Central memory CD4-positive, alpha-beta T cell (primary cell): Measurements from ENCODE around the gene CXCL1.

ENCODE experiments used
- DNase-seq: peaks from one replicate; pipeline ENCODE4 v3.0.0; 2022

Gene CXCL1

DNA sequence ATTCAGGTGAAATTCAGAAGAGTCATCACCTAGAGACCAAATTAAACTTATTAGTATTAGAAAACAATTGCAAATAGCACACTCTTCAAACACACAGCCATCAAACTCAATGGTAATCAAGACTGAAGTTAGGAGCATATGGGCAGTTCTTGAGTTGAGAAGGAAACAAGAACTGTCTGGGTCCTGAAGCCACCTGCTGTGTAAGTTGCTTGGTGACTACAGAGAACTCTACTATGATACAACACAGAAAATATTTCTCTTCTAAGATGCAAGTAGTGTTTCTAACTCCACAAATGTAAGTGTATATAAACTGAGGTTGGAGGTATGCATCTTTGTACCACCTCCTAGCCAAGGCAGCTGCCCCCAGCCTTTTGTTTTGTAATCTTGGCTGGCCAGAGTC lies 16.4 kb upstream of the CXCL1 start:
- no peak for DNase-seq

DNA sequence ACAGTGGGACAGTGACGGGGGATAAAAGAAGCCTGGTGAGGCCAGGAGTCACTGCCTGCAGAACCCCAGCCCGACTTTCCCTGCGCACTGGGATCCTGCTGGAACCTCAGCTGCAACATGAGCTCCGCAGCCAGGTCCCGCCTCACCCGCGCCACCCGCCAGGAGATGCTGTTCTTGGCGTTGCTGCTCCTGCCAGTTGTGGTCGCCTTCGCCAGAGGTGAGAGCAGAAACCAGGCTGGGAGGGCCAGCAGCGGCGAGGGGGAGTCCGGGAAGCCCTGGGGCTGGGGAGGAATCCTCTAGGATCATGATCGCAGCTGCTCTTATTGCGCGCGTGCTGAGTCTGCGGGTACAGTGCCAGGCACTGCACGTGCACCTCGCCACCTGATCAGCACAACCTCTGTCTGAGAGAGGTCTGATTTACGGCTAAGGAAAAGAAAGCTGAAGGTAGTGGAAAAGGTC lies 15.9 kb upstream of the CXCL1 start, which contains the start of gene PF4V1:
PF4V1 (plus strand) TSS at position 51 of the 459 bp plus-strand sequence; CDS start at position 118, 67 bp downstream.
- DNase-seq, result no peak

DNA sequence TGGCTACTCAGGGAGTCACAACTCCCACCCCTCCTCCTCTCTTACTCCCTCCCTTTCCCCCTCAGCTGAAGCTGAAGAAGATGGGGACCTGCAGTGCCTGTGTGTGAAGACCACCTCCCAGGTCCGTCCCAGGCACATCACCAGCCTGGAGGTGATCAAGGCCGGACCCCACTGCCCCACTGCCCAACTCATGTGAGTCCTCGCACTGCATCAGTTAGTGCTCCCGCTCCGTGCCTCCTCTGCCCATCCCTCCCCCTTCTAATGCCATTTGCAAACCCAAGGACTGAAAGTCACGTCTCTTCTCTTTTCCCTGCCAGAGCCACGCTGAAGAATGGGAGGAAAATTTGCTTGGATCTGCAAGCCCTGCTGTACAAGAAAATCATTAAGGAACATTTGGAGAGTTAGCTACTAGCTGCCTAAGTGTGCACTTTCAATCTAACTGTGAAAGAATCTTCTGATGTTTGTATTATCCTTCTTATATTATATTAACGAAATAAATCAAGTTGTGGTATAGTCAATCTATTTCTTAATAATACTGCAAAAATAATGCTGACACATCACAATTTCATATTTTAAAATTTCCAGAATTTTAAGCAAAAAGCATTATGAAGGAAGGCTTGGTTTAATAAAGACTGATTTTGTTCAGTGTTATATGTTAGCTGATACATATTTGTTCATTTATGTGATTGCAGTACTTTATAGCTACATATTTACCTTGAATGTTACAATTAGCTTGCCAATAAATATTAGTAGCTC lies 15.3 kb upstream of the CXCL1 start:
- DNase-seq, result no peak

DNA sequence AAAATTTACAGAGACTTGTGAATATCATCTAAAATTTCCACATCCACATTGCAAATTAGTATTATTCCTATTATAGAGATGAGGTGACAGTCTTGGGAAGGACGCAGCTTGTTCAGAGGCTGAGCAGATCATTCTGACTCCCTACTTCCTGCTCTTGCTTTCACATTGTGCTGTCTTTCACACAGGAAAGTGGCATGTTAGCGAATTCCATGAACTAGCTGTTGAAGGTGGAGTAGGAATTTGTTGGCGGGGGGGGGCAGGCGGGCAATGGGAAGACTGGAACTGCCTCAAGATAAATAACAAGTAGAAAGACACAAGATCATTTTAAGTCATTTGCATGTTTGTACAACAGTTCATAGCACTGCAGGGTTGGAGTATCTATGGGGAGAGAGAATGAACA lies 13.8 kb upstream of the CXCL1 start:
- no peak for DNase-seq

DNA sequence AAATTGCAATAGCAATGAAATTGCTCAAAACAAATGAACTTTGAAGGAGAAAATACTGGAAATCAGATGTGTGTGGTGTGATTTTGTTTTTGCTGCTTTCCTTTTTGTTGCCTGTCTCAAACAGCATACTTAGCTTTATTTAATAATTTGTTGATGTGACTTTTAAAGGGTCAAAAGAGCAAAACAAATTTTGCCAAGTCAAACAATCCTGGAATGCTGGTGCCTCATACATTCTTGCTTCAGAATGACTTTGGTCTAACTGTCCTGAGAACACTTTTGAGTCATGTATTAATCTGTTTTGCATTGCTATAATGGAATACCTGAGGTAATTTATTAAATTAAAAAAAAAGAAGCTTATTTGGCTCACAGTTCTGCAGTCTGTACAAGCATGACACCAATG lies 12.7 kb upstream of the CXCL1 start:
- no peak for DNase-seq

DNA sequence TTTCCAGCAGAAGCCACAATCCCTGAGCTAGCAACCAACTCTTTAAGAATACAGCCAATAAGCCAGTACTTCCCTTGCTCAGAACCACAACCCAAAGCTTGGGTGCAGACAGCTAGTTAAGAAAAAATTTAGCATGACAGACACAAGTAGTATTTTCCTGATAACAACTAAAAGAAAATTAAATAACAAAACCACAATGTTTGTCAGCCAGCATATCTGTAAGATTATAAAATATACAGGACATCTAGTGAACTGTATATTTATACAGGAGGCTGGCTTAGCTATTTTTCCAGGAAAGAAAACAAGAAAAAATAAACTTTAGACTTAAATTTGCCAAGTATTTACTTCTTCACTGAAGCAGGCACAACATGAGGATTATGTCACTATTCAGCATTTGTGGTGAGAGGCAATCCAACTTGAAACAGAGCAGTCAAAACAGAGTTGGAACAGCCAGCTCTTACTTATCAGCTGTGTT lies 9.5 kb upstream of the CXCL1 start:
- DNase-seq, result no peak

DNA sequence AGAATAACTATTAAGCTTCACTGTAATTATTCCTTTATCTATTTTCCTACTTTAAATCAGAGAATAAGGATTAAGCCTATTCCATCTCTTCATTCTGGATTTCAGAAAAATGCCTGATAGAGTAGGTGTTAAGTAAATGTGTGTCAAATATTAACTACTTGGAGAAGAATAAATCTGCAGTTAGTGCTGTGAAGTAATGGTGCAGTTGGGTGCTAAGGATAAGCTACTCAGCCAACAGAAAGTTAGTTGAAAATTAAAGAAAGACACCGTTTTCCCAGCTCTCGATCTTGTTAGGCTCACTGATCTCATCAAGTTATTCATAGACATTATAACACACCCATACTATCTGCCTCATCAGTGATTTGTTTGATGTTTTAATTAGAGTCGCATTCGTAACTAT lies 9.0 kb upstream of the CXCL1 start:
- DNase-seq, result no peak

DNA sequence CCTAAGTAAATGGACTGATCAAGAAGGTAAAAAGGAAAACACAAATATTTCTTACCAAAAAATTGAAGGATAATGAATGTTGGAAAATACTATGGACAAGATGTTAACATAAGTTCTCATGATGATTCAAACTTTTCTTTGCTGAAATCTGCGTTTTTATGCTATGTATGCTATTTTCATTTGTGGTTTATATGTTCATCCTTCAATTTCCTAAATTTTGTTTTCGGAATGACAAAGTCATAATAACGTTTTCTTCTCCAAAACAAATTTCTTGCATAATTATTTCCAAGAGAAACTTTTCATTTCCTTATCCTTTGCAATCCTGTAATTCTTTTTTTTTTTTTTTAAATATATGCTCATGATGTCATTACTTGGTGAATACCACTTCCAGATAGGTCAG lies 8.3 kb upstream of the CXCL1 start:
- DNase-seq, result no peak

DNA sequence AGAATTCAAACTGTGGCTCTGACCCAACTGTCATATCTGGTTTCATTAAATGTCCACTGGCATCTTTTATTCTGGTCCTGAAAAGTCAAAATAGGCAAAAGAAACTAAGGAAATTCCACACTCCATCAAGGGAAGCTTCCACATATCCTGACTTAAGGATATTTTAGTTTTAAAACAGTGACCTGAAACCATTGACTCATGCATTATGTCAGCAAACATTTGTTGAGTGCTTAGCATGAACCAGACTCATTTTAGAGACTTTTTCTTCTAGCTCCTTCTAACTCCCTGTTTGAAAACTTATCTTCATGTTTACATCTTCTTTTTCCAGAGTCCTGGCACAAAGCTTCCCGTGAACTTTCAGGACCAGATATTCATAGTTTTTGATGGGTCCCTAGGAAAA lies 6.9 kb upstream of the CXCL1 start:
- no peak for DNase-seq

DNA sequence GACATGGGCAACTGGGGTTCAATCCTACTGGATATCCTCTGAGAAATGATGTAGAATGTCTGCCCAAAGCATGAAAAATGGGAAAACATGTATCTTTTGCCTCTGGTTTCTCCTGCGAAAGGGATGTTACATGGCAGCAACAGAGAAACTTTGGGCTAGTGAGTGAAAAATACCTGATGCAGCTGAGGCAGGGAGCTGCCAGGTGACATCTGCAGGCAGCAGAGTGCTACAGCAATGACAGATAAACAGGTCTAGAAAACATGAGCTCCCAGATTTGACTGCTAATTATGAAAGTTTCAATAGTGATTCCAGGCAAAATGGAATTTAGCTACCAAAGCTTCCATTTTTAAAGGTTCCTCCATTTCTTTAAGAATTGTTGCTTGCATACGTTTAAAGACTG lies 4.8 kb upstream of the CXCL1 start:
- DNase-seq, result no peak

DNA sequence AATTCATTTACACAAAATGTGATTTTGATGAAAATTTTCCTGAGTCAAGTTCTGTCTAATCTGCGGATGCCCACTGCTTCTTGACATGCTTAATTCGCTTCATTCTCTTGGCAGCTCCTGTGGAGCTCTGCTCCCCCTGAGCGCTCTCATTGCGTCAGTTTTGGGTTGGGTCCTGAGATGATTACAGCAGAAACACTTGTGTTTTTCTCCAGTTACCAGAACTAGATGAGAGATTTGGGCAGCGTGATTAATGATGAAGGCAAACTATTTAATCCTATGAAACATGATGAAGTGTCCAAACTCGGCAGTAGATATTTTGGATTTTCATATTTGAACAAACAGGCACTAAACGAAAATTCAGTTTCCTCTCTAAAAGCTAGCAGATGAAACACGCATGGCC lies 4.2 kb upstream of the CXCL1 start:
- no peak for DNase-seq

DNA sequence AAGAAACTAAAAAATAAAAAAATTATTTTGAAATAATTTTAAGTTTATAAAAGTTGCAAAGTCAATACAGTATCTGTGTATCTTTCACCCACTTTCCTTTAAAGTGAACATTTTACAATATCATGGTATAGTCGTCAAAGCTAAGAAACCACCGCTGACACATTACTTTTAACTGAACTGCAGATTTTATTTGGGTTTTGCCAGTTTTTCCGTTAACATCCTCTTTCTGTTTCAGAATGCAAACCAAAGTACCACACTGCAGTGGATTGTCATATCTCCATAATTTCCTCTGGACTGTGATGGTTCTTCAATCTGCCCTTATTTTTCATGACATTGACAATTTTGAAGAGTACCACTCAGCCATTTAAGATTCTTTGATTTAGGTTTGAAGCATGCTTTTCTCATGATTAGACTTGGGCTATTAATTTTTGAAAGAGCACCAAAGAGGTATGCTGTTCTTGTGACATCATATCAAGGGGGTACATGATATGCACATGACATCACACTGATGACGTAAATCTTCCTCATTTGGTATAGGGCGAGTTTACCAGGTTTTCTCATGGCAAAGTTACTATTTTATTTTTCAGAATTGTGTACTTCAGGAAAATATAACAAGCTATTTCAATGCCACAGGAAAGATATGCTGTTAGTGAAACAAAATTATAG lies 3.6 kb upstream of the CXCL1 start:
- DNase-seq, result no peak

DNA sequence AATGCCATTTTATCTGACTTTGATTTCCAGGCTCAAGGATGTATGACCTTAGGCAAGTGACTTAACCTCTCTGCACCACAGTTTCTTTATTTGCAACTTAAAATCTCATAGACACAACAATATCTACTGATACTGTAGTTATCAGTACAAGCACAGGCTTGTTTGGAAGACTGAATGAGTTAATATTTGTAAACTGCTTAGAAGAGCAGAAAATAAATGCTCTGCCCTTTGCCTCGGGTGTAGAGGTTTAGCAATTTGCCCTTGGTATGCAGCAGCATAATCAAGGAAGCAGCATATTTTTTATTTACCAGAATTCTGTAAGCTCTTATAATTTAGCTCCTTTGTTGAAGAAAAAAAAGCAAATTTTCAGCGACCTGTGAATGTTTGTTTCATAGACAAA lies 2.9 kb upstream of the CXCL1 start:
- DNase-seq, result no peak

DNA sequence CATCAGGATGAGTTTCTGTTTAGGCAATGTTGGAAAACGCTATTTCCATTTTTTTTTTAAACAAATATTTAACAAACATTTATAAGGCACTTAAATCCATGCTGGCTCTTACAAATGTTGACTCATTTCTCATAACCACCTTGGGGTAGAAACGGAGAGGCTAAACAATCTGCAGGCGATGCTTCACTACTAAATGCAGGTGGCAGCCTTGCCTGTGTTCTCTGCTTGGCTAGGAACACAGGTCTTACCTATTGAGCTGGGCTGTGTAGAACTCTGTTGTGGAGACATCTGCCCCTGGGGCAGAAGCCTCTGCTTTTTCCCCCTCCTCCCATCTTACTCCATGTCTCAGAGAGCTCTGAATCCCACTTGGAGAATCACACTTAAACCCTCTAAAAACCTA lies 1.4 kb upstream of the CXCL1 start:
- DNase-seq, result no peak

DNA sequence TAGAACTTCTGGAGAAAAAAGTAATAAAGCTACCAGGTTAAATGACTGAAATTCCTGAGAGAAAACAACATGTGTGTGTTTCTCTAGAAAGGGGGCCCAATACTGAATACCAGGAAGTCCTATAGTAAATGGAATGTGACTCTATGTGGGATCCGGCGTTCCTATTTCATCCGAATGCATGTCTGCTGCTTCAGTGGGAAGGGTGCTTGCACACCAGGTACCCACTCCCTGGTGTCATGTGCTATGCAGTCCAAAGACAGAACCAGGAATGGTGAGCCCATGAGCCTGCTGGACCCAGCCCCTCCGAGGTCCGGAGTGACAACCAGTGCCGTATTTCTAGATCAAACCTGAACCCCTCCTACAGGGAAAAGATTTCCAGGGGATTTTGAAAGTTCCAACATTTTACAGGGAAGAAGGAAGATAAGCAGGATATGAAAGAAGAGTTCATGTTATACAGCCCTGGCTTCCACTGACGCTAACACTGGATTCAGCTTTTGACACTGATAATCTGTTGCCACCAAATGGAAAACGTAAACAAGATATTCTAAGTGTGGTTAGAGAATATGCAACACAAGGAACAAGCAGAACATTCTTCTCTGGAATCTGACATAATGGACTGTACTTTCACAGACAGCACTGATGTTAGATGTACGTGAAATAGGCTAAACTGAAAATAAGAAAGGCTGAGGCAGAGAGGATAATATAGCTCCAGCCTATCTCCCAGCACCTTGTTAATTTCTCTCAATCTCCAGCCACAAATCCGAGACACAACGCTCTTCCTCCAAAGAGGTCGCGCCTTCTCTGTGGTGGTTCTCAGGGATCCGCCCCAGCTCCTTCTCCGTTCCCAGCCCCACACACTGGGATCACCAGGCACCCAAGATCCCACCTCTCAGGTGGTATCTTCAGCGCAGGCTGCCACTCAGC lies 725 bp upstream of the CXCL1 start:
- no peak for DNase-seq

DNA sequence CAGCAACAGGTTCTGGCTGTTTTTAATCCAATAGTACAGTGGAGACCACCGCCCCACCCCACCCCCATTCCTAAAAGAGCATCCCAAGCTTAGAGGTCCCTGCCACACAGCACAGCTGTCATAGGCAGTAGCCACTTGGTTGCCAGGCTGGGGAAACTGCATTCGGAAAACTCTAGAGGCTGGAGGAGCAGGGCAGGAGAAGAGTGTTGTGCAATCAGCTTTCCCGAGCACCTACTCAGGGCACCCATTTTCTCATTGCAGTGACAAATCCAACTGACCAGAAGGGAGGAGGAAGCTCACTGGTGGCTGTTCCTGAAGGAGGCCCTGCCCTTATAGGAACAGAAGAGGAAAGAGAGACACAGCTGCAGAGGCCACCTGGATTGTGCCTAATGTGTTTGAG lies 1.1 kb downstream of the CXCL1 start:
- no peak for DNase-seq

DNA sequence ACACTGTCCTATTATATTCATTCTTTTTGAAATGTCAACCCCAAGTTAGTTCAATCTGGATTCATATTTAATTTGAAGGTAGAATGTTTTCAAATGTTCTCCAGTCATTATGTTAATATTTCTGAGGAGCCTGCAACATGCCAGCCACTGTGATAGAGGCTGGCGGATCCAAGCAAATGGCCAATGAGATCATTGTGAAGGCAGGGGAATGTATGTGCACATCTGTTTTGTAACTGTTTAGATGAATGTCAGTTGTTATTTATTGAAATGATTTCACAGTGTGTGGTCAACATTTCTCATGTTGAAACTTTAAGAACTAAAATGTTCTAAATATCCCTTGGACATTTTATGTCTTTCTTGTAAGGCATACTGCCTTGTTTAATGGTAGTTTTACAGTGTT lies 1.6 kb downstream of the CXCL1 start:
- no peak for DNase-seq

DNA sequence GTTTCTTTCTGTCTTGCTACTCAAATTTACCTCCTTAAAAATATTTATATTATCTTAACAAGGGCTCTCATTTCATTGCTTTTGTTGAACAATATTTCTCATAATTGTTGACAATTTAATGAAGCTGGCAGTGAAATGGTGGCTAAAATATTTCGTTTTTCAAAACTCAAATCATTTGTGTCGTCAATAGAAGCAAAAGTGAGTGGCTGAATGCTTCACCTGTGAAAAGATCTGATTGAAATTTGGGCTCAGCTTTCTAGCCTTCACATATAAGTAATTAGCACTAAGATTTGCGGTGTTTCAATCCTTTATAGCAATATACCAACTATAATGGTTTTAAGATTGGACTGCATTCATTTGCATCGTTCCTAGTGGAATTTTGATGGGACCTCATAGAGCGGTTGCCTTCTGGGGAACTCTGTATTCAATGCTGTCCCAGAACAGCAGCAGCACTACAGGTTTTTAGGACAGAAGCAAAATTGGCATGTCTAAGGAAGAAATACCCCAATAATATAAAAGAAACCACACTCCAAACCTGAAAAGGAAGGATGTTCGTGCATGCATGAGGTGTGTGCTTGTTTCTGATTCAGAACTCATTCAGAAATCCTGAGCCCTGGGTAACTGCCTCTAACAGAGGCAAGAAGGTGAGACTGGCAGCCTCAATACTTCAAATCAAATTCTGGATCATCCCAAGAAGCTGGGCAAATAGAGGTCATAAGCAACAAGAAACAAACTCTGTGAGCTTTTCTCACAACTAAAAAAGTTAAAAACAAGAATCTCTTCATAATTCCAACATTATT lies 2.5 kb downstream of the CXCL1 start:
- DNase-seq, result no peak

DNA sequence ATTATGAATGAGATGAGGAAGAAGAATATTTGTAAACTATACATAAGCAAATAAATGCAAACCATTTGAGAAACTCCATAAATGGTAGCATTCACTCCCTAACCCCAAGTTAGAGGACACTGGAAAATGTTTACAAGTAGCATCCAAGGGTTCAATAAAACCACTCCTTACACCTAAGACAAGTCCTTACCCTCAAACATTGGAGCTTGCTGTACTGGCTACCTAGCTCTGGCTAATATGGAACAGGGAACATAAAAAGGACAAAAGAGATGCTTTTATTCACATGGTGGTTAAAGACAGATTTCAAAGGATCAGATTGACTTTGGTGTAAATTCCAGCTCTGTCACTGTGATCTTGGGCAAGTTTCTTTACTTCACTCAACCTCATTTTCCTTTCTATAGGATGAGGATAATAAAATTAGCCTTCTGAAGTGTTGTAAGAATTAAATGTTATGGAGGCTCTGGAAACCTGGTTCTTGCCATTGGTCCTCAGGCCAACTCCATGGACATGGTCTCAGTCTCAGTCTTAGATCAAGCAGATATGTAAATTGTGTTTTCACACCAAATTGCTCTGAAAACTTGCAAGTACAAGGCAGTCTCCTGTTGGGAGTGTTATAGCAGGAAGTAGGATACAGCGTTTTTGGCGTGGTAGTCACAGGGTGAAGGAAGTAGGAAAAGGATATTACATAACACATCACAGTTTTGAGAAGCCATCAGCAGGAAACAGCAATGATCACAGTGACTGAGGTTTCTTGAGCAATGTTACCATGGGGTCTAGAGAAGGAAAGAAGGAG lies 3.3 kb downstream of the CXCL1 start:
- DNase-seq, result no peak

DNA sequence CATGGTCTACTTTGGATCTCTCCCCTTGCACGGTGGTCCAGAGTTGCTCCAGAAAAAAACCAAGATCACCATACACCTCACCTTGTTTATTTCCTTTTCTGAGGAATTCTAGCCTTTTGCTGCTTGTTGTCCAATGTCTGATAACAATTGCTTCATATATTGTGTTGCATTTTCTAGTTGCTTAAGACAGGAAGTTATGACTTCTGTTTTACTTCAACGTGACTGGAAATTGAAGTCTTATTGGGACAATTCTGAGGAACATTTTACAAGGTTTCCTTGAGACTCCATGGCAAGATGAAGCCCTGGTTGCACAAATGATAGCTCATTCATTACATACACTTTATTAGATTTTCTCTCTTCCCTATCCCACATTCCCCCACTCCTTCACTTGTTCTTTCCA lies 5.2 kb downstream of the CXCL1 start:
- no peak for DNase-seq

DNA sequence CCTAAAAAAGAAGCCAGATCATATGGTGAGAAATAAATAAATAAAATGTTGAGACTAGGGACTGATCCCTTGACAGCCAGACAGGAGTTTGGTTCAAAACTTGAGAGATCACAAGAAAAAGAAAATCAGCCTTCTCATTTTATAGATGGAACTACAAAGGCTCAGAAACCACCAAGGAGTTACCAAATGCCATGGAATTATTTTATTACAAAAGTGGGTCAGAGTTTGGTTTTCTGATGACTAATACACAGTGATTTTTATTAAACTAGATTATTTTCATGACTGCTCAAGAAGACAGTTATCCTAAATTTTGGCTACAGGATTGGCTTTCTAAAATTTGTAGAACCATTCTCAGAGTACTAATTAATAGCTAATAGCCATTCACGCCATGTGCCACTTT lies 6.2 kb downstream of the CXCL1 start:
- DNase-seq, result no peak

DNA sequence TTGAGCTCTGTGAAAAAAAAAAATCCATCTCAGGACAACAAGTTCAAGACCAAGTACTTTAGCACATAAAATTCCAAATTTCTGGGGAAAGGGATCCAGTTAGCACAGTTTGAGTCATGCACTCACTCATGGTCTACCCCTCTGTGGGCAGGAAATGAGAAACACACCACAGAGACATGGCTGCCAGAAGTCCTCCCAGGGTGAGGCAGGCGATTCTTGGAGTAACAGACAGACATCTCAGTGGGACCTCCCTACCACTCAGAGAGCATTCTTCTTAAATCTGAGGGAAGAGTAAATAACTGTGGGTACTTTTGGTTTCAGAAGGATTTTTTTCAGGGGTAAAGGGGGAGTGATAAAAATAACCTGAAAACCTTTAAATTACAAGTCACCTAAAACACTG lies 14.1 kb downstream of the CXCL1 start:
- no peak for DNase-seq
